Omental fat pad (tissue), 4 donors: ENCODE results near the gene LDLRAD3. TPM values are rescaled to one million over a fixed set of nuclear protein-coding genes. Genes with fewer than 3 reads are reported as not detected.
"Not testable (repeated sequence)": the region's sequence is repeated elsewhere in the genome, so short reads cannot be mapped to it uniquely, and the experiment has no call there.

Source experiments
- ATAC-seq: fragments of 150-250 bp; one replicate; pipeline ENCODE4 v1.9.1; 2016; ENCODE audit warnings: mild to moderate bottlenecking, moderate library complexity; ENCODE audit not compliant: low FRiP score
- DNase-seq: peaks from one replicate; pipeline ENCODE4 v3.0.0-alpha.2; 2019; ENCODE audit warnings: low spot score
- CTCF ChIP-seq, 3 donors: fragments of 450-650 bp; IDR thresholded peaks; one replicate each; pipeline ENCODE4 v1.5.1; 2016 to 2017; ENCODE audit warnings: antibody characterized with exemption in 3 of 3, mild to moderate bottlenecking in 3 of 3, moderate library complexity in 2 of 3
- total RNA-seq, 4 donors: library from RNA; depleted of rRNA; stranded (reverse); fragments of >200 nt; gene quantifications; one replicate each; pipeline ENCODE4 v1.1.0, GENCODE V29; 2016

LDLRAD3 gene
- total RNA-seq, 4 donors from 2014 or later: 15.6 to 70.2 (median 25.7) TPM

DNA sequence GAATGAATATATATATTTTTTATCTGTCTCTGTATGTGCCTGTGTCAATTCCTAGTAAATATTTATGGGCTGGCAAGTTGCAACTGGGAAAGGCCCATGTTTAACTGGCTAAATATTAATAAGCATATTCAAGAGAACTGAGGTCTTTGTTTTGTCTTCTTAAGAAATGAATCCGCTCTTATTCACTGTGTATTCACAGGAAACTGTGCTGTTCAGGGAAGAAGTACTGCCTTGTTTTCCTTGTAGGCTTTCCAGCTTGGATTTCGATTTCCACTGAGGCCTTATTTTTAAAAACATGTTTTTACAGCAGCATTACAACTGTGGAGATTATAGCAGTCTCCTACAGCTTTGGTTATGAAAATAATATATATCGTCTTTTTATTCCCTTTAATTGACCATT is 64.7 kb downstream of the LDLRAD3 start:
- DNase-seq: no peak
- no peak for TF ChIP-seq CTCF (IDR thresholded peaks at IDR 0.05)
- no peak for ATAC-seq

DNA sequence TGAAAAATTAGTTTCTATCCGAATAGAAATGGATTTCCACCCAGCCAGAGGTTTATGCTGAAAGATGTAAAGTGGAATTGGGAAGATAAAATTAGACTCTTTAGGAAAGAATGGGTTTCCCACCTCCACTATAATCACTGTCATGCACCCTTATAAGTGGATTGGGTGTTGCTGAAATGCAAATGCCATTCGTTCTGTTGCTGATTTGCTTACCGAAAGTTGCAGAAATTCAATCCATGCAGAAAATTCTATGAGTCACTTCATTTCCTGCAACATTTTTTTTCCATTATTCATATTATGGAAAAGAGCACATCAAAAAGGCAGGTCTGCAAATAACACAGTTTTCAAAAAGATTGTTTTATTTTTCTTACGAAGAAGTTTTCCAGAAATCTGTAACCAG is 65.6 kb downstream of the LDLRAD3 start:
- TF ChIP-seq CTCF (IDR thresholded peaks at IDR 0.05): no peak
- DNase-seq: no peak
- peak; percentile 73 for ATAC-seq

- no peak for TF ChIP-seq CTCF (IDR thresholded peaks at IDR 0.05)
- no peak for ATAC-seq
- no peak for DNase-seq
These were observed 66.3 kb downstream of the LDLRAD3 start for GRCh38 chr11:36010010-36010740.

GRCh38 chr11:36011574-36011973 is 67.7 kb downstream of the LDLRAD3 start:
- ATAC-seq: no peak
- TF ChIP-seq CTCF (IDR thresholded peaks at IDR 0.05): no peak
- no peak for DNase-seq

GRCh38 chr11:36012455-36012854 is 68.6 kb downstream of the LDLRAD3 start:
- TF ChIP-seq CTCF (IDR thresholded peaks at IDR 0.05): no peak
- no peak for DNase-seq
- peak; percentile 39 for ATAC-seq

DNA sequence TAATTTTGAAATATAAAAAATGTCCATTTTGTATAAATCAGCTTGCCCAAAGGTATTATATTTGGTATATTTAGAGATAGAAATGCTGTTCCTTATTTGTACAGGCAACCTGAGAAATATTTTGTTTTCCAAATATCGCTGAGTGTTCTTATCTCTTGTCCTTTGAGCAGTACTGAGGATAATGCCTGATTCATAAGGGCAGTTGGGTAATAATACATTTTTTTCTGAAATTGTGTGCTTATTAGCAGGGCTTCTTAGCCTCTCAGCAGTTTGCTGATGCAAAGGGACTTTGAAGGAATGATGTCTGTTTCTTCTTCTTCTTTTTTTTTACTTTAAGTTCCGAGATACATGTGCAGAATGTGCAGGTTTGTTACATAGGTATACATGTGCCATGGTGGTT is 69.1 kb downstream of the LDLRAD3 start:
- DNase-seq: no peak
- ATAC-seq: no peak
- no peak for TF ChIP-seq CTCF (IDR thresholded peaks at IDR 0.05)

- ATAC-seq, DNase-seq: not testable (repeated sequence)
These were observed 69.6 kb downstream of the LDLRAD3 start for GRCh38 chr11:36013446-36013845.
